H1 (cell line): Measurements from ENCODE around the gene FAM76B. TPM values are rescaled to one million over a fixed set of nuclear protein-coding genes. Genes with fewer than 3 reads are reported as not detected.

Experiments used
- BACH1 ChIP-seq: IDR thresholded peaks from 2 replicates; pipeline ENCODE4 v1.6.1; 2012; ENCODE audit warnings: low read length, improper control_type of control experiment
- CHD7 ChIP-seq: fragments of 300-600 bp; sonication (generic); IDR thresholded peaks from 2 replicates; pipeline ENCODE4 v1.7.1; 2012; ENCODE audit warnings: low read length, moderate library complexity, mild to moderate bottlenecking, inconsistent platforms; ENCODE audit not compliant: insufficient replicate concordance
- E2F6 ChIP-seq: IDR thresholded peaks from 2 replicates; pipeline ENCODE4 v1.6.1; 2012; ENCODE audit warnings: inconsistent platforms
- FOSL1 ChIP-seq: IDR thresholded peaks from 2 replicates; pipeline ENCODE4 v1.6.1; 2011; ENCODE audit warnings: mild to moderate bottlenecking, low read depth, low read length, moderate library complexity; ENCODE audit not compliant: insufficient read depth
- HDAC2 ChIP-seq, 2 experiments: fragments of 300-600 bp in 1 of 2; sonication (generic) in 1 of 2; IDR thresholded peaks; 2 replicates each; pipeline ENCODE4 v1.6.1; 2011 to 2012; ENCODE audit warnings: low read depth in 2 of 2, low read length in 2 of 2, mild to moderate bottlenecking in 2 of 2, moderate library complexity in 2 of 2, borderline replicate concordance in 1 of 2, inconsistent platforms in 1 of 2
- JUN ChIP-seq: IDR thresholded peaks from 2 replicates; pipeline ENCODE4 v1.6.1; 2011; ENCODE audit warnings: low read depth, mild to moderate bottlenecking, improper control_type of control experiment, low read length
- JUND ChIP-seq: IDR thresholded peaks from 2 replicates; pipeline ENCODE4 v1.6.1; 2011; ENCODE audit warnings: mild to moderate bottlenecking, improper control_type of control experiment, low read length
- SAP30 ChIP-seq: fragments of 300-600 bp; sonication (generic); IDR thresholded peaks from 2 replicates; pipeline ENCODE4 v1.7.1; 2012; ENCODE audit warnings: low read length, moderate library complexity, mild to moderate bottlenecking, inconsistent platforms; ENCODE audit not compliant: insufficient read depth, insufficient replicate concordance
- SIRT6 ChIP-seq: IDR thresholded peaks from one replicate; pipeline ENCODE4 v1.7.1; 2012; ENCODE audit warnings: low read length, inconsistent platforms
- SIX5 ChIP-seq: IDR thresholded peaks from 2 replicates; pipeline ENCODE4 v1.6.1; 2011; ENCODE audit warnings: mild to moderate bottlenecking, low read depth, low read length
- SRF ChIP-seq: IDR thresholded peaks from 2 replicates; pipeline ENCODE4 v1.6.1; 2011; ENCODE audit warnings: mild to moderate bottlenecking, low read depth, low read length, moderate library complexity
- TBP ChIP-seq: IDR thresholded peaks from 2 replicates; pipeline ENCODE4 v1.6.1; 2011; ENCODE audit warnings: low read depth, low read length, improper control_type of control experiment
- polyA plus RNA-seq, 7 experiments: library from polyadenylated mRNA; depleted of rRNA in 3 of 7; stranded (reverse) in 5 of 7; unstranded in 2 of 7; fragments of >200 nt in 5 of 7; fragments of 200-250 nt in 2 of 7; gene quantifications; 1 replicate in 5 of 7; 2 replicates in 1 of 7; 4 replicates in 1 of 7; pipeline versions ENCODE4 v1.2.1 to v1.2.3, GENCODE V29; 2011 to 2013; ENCODE audit warnings: missing spikeins in 2 of 7, mixed read lengths in 2 of 7
- total RNA-seq: library from RNA; stranded (reverse); fragmentation: NEBNext Ultra II Directional; extraction: Animal tissue kit (Norgen Biotek cat#: 25700); gene quantifications from 2 replicates; pipeline ENCODE4 v1.2.1, GENCODE V29; 2021

FAM76B gene
- total and polyA plus RNA-seq, 2 of the 8 experiments (the other 6 are each of a cell fraction or from before 2014, with no cell fraction given): 11.0 to 22.3 TPM

- TF ChIP-seq CHD7 (no peak), SAP30 (no peak), JUN (no peak), SIX5 (no peak), HDAC2 (IDR thresholded peaks at IDR 0.05; ENCODE audit: borderline replicate concordance in 1 of 2, low read depth in 2 of 2, low read length in 2 of 2) (no peak), BACH1 (no peak), SRF (no peak), FOSL1 (no peak), E2F6 (no peak), JUND (no peak), TBP (no peak), SIRT6 (no peak)
These were observed 32.1 kb upstream of the FAM76B start (continued) for GRCh38 chr11:95821640-95822039.
